Body of pancreas (tissue), 4 donors: Measurements from ENCODE around the gene NR2F1-AS1. TPM values are rescaled to one million over a fixed set of nuclear protein-coding genes. Genes with fewer than 3 reads are reported as not detected.

ENCODE experiments used
- ATAC-seq: fragments of 150-250 bp; one replicate; pipeline ENCODE4 v1.9.1; 2016
- DNase-seq, 4 donors: peaks; one replicate each; pipeline ENCODE4 v3.0.0-alpha.2; 2019
- H3K27ac ChIP-seq, 4 donors: fragments of 200-600 bp; sonication (generic); 1 replicate in 3 of 4; 2 replicates in 1 of 4; pipeline versions ENCODE4 v1.5.1 to v1.6.1; 2016 to 2019; ENCODE audit warnings: mild to moderate bottlenecking in 1 of 4, mixed read lengths in 1 of 4, moderate library complexity in 1 of 4
- H3K27me3 ChIP-seq, 2 donors: fragments of 200-600 bp; sonication (generic); one replicate each; pipeline ENCODE4 v1.6.0; 2016; ENCODE audit warnings: mild to moderate bottlenecking in 1 of 2
- H3K36me3 ChIP-seq, 2 donors: fragments of 200-600 bp; sonication (generic); replicated peaks in 1 of 2; 2 replicates each; pipeline ENCODE4 v1.5.1; 2016; ENCODE audit warnings: low read depth in 2 of 2; ENCODE audit not compliant: insufficient read depth in 1 of 2
- H3K4me1 ChIP-seq: fragments of 200-600 bp; sonication (generic); one replicate; pipeline ENCODE4 v1.6.0; 2016
- H3K4me3 ChIP-seq, 2 donors: fragments of 200-600 bp; sonication (generic); 1 replicate in 1 of 2; 2 replicates in 1 of 2; pipeline ENCODE4 v1.5.1; 2016 to 2019
- H3K9me3 ChIP-seq, 3 donors: fragments of 200-600 bp; sonication (generic); 1 replicate in 2 of 3; 2 replicates in 1 of 3; pipeline ENCODE4 v1.5.1; 2016
- CTCF ChIP-seq, 7 experiments: fragments of 450-650 bp in 4 of 7; fragments of 200-600 bp in 3 of 7; sonication (generic) in 3 of 7; IDR thresholded peaks; one replicate each; pipeline ENCODE4 v1.5.1; 2016 to 2019; ENCODE audit warnings: antibody characterized with exemption in 7 of 7
- POLR2A ChIP-seq, 3 donors: fragments of 450-650 bp; IDR thresholded peaks; one replicate each; pipeline ENCODE4 v1.6.1; 2016; ENCODE audit warnings: antibody characterized with exemption in 3 of 3, mild to moderate bottlenecking in 2 of 3
- WGBS, 2 donors: methylation state at CpG; one replicate each; pipeline ENCODE4 v1.1.5; 2017; 5-methylcytosine and 5-hydroxymethylcytosine counted together
- intact Hi-C: fragments of 100-400 bp; cut with DNase I; formaldehyde crosslinking; loops from one replicate; pipeline ENCODE4 v1.15.1; 2023
- total RNA-seq, 2 donors: library from RNA; depleted of rRNA; stranded (reverse); fragments of >200 nt; gene quantifications; one replicate each; pipeline ENCODE4 v1.1.0, GENCODE V29; 2016

Gene NR2F1-AS1
- total RNA-seq, 2 donors from 2014 or later, result 4.9 to 5.3 TPM

GRCh38 chr5:93608855-93609254, 27.8 kb upstream of the NR2F1-AS1 start:
- H3K27me3 ChIP-seq, result peaks cover 0 to 65% of the 10 kb centered on the region in 2 donors
- 29 to 35% methylated on average over 4 of the region's 4 CpGs for WGBS, 2 donors

GRCh38 chr5:93607367-93608258, 26.6 kb upstream of the NR2F1-AS1 start:
- intact Hi-C loops, result no loop called here
- Histone ChIP-seq H3K27ac (no peak overlapping the region), H3K4me3 (no peak overlapping the region), H3K27me3 (peaks cover 0 to 65% of the 10 kb centered on the region in 2 donors), H3K36me3 (no peaks in the 10 kb centered on the region), H3K9me3 (no peaks in the 10 kb centered on the region), H3K4me1 (peaks cover 13% of the 10 kb centered on the region)
- TF ChIP-seq POLR2A (IDR thresholded peaks at IDR 0.05), result no peak
- TF ChIP-seq CTCF (IDR thresholded peaks at IDR 0.05), result peak in 6 of 7 experiments; percentile 29 to 54 (median 39)
- peak; percentile 66 for ATAC-seq
- 5 to 10% methylated on average over 19 of the region's 19 CpGs for WGBS, 2 donors
- DNase-seq, result peak in 2 of 4 donors; percentile 55 to 57

More at GRCh38 chr5:93608855-93609254, 27.8 kb upstream of the NR2F1-AS1 start:
- Histone ChIP-seq H3K27ac (no peak overlapping the region), H3K9me3 (no peaks in the 10 kb centered on the region), H3K36me3 (no peaks in the 10 kb centered on the region), H3K4me1 (peaks cover 13% of the 10 kb centered on the region), H3K4me3 (no peak overlapping the region)
- no peak for DNase-seq
- TF ChIP-seq CTCF (IDR thresholded peaks at IDR 0.05) (no peak), POLR2A (IDR thresholded peaks at IDR 0.05) (no peak)
- intact Hi-C loops, result no loop called here
- ATAC-seq, result no peak

- H3K36me3 ChIP-seq, result no peaks in the 10 kb centered on the region
- no peak for ATAC-seq
- no peak overlapping the region for H3K4me3 ChIP-seq
- H3K27me3 ChIP-seq, result peaks cover 0 to 65% of the 10 kb centered on the region in 2 donors
- no peaks in the 10 kb centered on the region for H3K9me3 ChIP-seq
- intact Hi-C loops, result no loop called here
- H3K4me1 ChIP-seq, result peaks cover 6% of the 10 kb centered on the region
- DNase-seq, result no peak
- TF ChIP-seq CTCF (IDR thresholded peaks at IDR 0.05), result no peak
- TF ChIP-seq POLR2A (IDR thresholded peaks at IDR 0.05), result no peak
- H3K27ac ChIP-seq, result no peak overlapping the region
Observed at GRCh38 chr5:93606382-93606752, 25.3 kb upstream of the NR2F1-AS1 start.

- WGBS, 2 donors, result 45 to 48% methylated on average over 10 of the region's 10 CpGs
- Histone ChIP-seq H3K27me3 (peaks cover 0 to 69% of the 10 kb centered on the region in 2 donors), H3K36me3 (no peaks in the 10 kb centered on the region), H3K4me1 (peaks cover 6% of the 10 kb centered on the region), H3K9me3 (no peaks in the 10 kb centered on the region), H3K4me3 (no peak overlapping the region), H3K27ac (no peak overlapping the region)
- intact Hi-C loops, result no loop called here
- ATAC-seq (no peak), DNase-seq (no peak)
- no peak for TF ChIP-seq POLR2A (IDR thresholded peaks at IDR 0.05)
- TF ChIP-seq CTCF (IDR thresholded peaks at IDR 0.05), result no peak
Observed at GRCh38 chr5:93604644-93605515, 23.9 kb upstream of the NR2F1-AS1 start.
